NCI-H1694 treated with DMSO at 0.1 percent for 48 hours (cell line): ENCODE measurements around the gene CDC42EP4.
"Not testable (repeated sequence)": the region's sequence is repeated elsewhere in the genome, so short reads cannot be mapped to it uniquely, and the experiment has no call there.

Experiments
- DNase-seq: peaks from one replicate; lab custom pipeline; 2025; lab: John Stamatoyannopoulos, UW

The CDC42EP4 gene

DNA sequence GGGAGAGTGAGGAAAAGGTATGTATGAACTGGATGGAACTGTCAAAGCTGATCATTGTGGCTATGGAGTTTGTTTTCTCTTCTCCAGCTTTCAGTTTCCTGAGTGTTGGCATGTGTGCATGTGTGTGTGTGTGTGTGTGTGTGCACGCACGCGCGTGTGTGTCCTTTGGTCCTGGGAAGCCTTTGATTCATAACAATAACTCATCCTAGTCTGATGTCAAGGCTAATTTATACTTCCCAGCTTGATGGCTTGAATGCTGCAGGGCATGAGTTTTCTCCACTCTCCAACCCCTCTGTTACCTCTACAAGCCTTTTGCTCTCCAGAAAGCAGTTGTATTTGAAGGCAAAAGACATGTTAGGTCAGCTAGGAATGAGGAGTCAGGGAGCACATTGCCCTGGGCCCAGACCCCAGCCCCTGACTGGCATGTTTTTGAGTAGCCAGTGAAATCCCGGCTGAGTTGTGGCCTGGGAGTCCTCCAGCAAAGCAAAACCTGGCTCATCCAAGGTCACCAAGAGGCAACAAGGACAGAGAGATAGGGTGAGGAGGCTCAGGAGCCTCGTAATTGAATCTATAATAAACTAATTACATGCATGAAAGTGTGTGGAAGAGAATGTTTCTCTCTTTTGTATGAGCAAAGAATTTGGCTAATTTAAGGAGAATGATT, 8.9 kb upstream of the CDC42EP4 start:
- no peak for DNase-seq

DNA sequence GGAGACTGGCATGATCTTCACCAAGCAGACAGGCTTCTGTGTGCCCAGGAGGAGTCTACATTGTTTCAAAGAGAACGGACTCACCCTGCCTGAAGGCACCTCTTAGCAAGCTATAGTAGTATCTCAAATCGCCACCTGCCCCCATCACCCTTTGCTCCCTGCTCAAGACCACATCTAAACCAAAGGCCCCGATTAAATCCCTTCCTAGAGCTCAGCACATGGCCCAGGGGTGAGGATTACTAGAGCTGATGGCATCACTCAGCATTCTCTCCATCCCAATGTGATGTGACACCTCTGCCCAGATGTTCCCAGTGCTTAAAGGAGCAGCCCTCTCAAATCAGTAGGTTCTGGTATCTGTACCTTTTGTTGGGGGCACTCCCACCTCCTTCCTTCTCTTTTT, 8.0 kb upstream of the CDC42EP4 start:
- no peak for DNase-seq

DNA sequence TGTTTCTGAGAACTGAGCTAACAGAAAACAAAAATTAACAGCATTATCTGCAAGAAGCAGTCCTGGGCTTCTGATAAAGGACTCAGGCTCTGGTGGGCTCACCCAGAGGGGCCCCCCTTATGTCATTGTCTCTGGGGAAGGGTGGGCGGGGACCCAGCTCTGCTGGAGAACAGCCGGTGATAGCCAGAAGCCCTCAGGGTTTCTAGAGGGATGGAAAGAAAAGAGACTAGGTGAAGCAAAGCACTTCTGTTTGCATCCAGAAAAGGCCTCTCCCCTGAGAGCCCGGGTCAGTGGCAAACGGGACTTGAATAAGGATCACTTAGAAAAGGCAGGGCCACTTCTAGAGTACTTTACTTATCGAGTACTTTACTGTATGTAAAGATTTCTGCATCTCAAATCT, 7.0 kb upstream of the CDC42EP4 start:
- DNase-seq: no peak

DNA sequence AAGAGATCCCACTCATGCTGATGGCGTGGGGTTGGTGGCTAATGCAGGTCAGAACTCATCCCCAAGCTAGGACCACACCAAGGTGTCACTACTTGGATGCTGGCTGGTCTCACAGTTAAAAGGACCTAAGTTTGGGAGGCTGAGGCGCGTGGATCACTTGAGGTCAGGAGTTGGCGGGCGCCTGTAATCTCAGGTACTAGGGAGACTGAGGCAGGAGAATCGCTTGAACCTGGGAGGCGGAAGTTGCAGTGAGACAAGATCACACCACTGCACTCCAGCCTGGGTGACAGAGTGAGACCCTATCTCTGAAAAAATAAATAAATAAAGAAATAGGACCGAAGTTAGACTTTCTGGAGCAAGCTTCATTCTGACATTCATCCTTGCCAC, 6.6 kb upstream of the CDC42EP4 start:
- no peak for DNase-seq

DNA sequence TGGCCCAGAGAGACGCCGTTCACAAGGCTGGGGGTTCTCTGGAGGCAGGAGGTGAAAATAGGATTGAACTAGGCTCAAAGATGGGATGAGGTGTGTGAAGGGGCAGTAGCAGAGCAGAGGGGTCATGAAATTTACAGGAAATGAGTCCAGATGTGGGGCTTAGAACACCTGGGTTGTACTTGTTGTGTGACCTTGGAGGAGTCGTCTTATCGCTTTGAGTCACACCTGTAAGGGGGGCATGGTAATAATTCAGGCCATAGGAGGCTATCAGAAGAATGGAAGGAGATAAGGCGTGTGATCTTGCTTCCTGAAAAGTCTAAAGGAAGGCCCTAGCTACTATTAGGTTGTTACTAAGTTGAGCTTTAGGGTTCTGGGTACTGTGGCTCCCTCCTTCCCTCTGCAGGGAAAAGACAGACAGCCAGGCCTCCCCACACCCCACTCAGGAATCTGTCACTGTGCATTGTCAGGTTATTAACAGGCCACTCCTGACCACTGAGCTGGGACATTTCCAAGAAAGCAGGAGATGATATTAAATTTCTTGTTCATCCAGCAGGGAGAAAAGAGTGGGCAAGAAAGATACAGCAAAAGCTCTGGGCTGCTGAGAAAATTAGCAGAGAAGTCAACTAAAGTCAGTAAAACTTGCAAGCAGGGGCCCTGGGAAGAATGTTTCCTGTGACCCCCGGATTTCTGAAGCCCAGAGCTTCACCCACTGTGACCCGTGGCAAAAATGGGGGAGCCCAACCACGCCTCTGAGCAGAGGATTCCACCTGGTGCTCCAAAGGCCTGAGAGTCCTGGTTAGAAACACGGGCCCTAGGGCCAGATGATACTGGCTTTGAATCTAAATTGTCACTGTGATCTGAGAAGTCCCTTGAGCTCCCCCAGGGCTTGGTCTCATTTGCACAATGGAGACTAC, 6.0 kb upstream of the CDC42EP4 start:
- DNase-seq: no peak

DNA sequence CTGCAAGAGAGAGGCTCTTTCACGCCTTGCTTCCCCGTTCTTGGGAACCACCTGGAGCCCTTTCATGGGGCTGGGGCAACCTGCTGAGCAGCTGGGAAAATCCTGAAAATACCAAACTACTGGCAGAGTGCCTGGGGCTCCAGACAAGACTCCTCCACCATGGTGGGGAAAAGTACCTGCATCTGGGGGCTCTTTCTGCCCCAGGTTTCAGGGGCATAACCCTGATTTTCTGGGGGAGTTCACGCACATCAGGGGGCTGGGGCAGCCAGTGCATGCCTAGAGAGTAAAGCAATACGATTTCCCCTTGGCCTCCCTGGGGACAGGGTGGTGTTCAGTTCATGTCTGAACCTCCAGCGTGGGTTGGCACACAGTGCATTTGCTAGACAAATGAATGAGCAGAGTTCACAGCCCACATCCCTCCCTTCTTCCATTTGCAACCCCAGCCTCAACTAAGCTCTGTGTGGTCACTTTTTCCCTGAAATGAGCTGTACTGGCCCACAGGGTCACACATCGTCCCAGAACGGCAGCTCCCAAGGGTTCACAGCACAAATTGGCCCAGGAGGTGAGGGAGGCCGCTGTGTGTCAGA, 5.2 kb upstream of the CDC42EP4 start:
- DNase-seq: peak; percentile 10

DNA sequence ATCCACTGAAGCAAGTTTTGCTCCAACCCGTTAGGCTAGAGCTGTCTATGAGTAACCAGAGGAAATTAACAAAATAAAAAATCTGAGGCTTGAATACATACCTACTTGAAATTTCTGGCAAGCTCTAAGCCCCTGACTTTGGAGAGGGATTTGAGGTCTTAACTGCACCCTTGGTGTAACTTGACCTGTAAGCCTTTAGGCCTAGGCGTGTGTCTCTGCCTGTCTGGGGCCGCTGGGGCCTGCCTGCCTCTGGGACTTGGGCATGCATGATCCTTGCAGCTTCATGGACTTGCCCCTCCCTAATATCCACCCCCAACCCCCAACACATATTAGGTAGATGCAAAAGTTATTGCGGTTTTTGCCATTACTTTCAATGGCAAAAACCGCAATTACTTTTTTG, 3.7 kb upstream of the CDC42EP4 start:
- DNase-seq: no peak

DNA sequence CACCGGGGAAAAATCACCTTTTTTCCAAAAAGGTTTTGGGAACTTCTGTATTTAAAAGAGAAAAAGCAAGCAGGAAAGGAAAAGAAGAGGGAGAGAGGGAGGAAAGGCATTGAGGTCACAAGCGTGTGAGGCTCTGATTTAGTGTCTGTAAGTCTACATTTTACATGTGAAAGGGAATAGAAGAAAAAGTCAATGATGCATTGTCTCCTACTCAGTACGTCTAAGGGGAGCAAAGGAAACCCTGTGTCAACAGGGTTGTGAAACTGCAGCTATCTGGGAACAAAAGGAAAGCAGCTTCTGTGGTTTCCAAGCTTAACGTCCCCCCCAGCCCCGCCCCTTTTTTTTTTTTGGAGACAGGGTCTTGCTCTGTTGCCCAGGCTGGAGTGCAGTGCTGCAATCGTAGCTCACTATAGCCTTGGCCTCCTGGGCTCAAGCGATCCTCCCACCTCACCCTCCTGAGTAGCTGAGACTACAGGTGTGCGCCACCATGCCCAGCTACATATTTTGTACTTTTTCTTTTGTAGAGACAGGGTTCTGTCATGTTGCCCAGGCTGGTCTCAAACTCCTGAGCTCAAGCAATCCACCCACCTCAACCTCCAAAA, 1.8 kb upstream of the CDC42EP4 start:
- no peak for DNase-seq

DNA sequence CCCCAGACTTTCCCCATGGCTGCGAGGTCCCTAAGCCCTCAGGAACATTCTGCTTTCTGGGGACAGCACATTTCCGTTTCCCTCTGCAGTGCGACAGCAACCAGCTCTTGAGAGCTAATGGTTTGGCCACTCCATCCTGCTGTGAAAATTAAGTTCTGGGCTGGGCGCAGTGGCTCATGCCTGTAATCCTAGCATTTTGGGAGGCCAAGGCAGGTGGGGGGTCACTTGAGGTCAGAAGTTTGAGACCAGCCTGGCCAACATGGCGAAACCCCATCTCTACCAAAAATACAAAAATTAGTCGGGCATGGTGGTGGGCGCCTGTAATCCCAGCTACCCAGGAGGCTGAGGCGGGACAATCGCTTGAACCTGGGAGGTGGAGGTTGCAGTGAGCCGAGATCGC, 1.1 kb upstream of the CDC42EP4 start:
- DNase-seq: not testable (repeated sequence)

DNA sequence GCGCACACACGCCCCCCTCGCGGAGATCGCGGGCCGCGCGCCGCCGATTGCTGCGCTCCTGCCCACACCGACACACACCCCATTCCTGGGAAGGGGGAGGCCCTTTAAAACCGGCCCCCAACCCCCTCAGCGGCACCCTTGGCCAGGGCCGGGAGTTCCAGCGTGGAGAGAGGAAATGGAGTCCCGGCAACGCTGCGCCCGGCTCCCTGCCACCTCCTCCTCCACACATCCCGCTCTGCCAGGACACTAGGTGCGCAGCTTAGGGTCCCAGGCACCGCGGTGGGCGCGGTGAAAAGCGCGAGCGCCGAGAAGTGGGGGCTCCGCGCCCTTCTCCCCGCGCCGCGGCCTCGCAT, 397 bp downstream of the CDC42EP4 start:
- DNase-seq: no peak

DNA sequence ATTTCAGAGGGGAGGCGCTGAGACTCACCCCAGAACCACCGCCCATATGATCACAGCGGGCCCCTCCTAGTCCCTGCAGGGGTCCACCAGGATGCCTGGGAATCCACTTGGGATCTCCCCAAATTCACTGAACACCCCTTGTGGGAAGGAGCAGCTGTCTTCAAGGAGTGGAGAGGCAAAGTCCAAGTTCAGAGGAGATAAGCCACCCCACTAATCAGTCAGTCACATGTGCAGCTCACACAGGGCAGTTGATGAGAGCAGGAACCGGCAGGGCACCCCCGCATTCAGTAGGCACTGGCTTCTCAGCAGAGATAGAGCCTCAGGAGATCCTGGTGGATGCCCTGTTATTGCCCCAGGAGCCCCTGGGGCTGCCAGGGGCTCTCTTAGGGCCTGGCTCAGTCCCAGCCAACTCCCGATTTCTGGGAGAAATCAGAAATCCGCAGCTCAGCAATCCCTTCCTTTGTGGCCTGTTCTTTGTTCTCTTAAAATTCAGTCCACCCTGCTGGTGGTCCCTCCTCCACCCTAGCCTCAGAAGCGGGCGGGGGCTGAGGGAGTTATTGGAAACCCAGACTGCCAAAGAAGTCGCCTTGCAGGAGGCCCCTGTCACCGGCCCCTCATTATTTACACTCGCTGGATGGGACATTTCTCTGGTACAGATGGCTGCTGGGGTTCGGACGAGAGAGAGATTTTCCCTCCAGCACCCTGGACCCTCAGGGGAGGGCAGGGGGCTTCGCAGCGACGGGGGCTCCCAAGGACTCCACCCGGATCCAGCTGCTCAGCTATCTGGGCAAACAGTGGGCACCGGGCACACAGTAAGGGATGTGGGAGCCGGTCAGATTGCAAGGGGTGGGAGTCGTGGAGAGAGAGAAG, 1.8 kb downstream of the CDC42EP4 start:
- DNase-seq: no peak

DNA sequence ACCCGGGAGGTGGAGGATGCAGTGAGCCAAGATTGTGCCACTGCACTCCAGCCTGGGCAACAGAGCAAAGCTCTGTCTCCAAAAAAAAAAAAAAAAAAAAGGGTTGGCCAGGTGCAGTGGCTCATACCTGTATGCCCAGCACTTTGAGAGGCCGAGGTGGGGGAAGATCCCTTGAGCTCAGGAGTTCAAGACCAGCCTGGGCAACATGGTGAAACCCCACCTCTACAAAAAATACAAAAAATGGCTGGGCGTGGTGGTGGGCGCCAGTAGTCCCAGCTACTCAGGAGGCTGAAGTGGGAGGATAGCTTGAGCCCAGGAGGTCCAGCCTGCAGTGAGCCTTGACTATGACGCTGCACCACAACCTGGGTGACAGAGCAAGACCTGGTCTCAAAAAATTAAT, 2.8 kb downstream of the CDC42EP4 start:
- DNase-seq: not testable (repeated sequence)

DNA sequence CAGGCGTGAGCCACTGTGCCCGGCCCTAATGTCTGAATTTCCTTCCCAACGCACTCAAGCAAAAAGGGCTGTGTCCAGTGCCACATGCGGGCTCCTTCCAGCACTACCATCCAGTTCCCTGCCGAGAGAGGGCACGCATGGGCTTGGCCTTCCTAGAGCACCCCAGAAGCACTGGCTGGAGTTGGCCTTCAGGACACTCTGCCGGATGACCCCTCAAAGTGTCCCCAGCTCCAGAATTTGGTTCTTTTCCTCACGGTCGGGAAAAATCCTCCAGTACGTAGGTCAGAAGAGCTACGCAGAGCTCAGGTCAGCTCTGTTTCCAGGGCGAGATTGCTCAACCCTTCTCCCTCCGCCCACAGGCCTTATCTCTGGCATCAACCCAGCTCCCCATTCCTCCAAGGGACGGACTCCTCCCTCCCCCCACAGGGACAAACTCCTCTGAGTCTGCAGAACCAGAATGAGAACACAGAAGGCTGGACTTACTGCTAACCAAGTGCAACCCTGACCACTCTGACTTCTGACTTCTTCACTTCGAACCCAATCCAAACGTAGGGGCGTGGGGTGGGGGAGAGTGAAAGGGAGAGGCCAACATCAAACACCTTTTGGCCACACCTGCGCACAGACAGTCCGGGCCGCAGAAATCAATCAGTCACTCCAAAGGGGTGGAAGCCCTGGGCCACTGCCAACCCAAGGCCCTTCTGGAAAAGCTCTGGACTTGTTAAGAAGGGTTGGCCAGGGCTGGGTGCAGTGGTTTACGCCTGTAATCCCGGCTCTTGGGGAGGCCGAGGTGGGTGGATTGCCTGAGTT, 3.6 kb downstream of the CDC42EP4 start:
- no peak for DNase-seq

DNA sequence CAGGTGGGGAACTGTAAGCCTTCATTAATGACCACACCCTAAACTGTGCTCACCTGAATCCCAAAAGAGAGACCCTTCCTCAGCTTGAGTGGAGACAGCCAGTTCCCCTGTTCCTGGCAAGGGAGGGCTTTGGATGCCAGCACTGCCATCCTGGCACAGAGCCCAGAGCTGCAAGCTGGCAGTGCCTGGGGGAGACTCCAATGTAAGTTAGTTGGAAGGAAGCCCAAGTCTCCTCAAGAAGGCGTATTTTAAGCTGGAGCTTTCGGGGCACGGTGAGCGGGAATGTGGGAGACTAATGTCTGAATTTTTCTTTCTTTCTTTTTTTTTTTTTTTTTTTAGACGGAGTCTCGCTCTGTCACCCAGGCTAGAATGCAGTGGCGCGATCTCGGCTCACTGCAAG, 4.7 kb downstream of the CDC42EP4 start:
- peak; percentile 20 for DNase-seq

DNA sequence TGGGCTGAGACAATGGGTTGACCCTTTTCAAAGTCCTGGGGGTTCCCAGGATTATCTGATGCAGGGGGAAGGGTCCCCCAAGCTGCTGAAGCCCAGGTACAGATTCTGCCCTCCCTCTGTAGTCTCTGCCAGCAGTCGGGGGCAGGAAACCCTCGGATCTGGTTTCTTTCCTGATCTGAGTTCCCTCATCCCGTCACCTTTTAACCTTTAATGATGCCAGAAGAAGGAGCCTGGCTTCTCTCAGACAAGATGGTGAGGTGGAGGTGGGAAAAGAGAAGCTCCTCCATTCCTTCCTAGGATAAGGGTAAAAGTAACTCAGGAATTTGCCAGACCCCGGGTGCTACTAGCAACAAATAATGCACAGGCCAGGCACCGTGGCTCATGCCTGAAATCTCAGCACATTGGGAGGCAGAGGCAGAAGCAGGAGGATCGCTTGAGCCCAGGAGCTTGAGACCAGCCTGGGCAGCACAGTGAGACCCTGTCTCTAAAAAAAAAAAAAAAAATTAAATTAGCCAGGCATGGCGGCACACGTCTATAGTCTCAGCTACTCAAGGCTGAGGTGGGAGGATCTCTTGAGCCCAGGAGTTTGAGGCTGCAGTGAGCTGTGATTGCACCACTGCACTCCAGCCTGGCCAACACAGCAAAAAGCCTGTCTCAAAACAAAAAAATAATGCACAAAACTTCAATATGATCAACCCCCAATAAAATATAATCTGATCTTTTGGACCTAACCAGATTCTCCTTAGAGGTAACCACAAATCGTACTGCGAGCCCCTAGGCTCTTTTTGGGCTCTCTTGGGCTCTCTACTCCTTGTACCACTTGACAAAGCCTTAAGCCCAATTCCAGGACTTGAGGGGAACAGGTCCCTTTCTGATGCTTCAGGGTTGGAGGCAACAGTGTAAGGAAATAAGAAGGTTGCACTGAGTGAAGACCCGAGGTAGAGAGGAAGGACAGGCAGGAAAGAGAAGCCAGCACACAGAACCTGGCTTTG, 5.7 kb downstream of the CDC42EP4 start:
- DNase-seq: no peak

DNA sequence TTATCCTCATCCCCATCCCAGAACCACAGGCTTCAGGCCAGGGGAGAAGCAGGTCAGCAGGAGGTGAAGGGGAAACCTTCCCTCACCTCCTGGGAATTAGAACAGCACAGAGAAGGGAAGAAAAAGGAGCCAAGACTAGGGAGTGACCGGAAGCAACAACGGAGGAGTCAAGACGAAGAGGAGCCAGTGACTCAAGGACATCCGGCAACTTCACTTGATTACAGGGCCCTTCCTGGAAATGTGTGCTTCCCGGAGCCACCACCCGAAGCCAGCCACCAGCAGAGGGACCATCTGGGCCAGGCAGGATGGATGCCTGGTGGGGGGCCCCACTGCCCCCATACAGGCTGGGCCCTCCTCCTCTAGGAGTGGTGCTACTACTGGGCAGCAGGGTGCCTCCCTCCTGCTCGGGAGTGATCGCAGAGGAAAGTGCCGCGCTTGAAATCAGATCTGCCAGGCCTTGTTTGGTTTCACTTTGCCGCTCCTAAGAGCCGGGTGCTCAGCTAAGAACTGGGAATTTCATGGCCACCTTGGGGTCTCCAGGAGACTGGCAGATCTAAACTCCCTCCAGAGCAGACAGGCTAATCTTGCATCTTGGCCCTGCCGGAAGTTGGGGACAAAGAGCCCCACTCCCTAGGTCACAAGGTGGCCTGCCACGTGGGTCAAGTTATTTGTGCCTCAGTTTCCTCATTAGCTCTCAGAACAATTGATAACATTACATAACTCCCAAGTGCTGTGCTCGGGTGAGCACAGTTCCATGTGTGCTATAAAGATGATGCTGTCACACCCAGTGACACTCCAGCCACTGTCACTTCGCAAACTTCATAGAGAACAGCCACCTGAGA, 6.6 kb downstream of the CDC42EP4 start:
- DNase-seq: no peak

DNA sequence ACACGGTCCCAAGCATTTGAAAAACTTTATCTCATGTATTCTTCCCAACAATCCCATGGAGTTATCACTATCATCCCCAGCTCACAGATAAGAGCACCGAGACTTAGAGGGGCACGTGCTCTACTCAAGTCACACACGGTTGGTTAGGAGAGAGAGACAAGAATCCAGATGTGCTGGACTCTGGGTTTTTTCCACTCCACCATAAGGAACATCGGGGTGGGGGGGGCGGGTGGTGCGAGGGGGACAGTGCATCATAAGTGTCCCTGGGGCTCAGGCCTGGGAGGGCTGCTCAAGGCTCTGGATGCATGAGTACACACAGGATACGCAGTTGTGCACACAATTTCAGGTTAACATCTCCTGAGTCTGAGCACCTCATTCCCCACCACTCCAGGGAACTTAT, 7.4 kb downstream of the CDC42EP4 start:
- no peak for DNase-seq

DNA sequence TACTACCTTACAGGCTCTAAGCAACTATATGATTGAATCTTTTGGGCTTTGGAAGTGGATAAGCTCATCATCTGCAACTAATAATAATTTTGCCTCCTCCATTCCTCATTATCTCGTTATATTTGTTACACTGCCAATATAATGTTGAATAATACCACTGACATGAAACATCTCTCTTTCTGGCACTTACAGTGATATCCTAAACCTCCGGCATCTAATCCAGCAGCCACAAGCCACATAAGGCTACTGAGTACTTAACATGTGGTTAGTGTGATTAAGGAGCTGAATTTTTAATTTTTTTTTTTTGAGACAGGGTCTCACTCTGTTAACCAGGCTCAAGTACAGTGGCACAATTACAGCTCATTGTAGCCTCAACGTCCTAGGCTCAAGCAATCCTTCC, 9.6 kb downstream of the CDC42EP4 start:
- no peak for DNase-seq

DNA sequence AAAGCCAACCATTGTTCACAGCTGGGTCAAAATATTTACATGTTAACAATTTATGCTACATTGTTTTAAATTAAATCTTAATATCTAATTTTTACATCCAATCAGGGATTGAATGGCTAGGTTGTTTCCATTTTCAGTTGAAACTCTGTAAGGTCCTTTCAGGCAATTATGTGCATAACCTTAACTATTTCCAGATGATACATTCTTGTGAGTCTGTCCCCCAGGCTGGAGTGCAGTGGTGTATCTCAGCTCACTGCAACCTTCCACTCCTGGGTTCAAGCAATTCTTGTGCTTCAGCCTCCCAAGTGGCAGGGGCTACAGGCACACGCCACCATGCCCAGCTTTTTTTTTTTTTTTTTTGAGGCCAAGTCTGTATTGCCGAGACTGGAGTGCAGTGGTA, 10.4 kb downstream of the CDC42EP4 start:
- DNase-seq: no peak
